H4 (cell line): Measurements from ENCODE around the gene RAB7A. TPM values are rescaled to one million over a fixed set of nuclear protein-coding genes. Genes with fewer than 3 reads are reported as not detected.
"Not testable (repeated sequence)": the region's sequence is repeated elsewhere in the genome, so short reads cannot be mapped to it uniquely, and the experiment has no call there.

ENCODE experiments used
- DNase-seq: peaks from one replicate; pipeline ENCODE4 v3.0.0-alpha.2; 2015; ENCODE audit warnings: low spot score
- total RNA-seq: library from RNA; depleted of rRNA; stranded (reverse); fragments of >200 nt; shearing (Covaris generic); gene quantifications from 2 replicates; pipeline ENCODE4 v1.2.3, GENCODE V29; 2014

The RAB7A gene
- total RNA-seq, 1 experiment from 2014 or later = 102 TPM

DNA sequence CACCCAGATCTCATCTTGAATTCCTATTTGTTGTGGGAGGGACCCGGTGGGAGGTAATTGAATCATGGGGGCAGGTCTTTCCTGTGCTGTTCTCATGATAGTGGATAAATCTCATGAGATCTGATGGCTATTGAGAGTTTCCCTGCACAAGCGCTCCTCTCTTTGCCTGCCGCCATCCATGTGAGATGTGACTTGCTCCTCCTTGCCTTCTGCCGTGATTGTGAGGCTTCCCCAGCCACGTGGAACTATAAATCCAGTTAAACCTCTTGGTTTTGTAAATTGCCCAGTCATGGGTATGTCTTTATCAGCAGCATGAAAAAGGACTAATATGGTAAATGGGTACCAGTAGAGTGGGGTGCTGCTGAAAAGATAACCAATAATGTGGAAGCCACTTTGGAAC, 23.6 kb downstream of the RAB7A start:
- DNase-seq = not testable (repeated sequence)

DNA sequence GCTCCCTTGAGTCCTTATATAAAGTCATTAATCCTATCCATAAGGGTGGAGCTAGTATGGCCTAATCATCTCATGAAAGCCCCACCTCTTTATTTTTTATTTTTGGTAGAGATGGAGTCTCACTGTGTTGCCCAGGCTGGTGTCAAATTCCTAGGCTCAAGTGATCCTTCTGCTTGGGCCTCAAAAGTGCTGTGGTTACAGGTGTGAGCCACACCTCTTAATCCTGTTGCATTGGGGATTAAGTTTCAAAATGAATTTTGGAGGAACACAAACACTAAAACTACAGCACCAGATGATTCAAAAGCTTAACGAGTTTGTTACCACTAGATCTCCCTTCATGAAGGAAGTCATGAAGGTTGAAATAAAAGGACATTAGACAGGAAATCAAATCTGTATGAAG, 27.7 kb downstream of the RAB7A start:
- no peak for DNase-seq

DNA sequence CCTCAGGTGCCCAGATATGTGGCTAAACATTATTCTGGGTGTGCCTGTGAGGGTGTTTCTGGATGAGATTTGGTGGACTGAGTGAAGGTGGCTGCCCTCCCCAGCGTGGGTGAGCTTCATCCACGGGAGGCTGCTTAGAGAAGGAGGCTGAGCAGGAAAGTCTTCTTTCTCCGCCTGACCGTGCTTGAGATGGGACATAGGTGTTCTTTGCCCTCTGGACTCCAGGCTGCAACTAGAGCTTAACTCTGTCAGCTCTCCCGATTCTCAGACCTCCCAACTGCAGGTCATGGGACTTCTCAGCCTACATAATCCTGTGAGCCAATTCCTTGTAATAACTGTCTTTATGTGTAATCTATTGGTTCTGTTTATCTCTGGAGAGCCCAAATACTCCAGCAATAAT, 34.1 kb downstream of the RAB7A start:
- DNase-seq = no peak

DNA sequence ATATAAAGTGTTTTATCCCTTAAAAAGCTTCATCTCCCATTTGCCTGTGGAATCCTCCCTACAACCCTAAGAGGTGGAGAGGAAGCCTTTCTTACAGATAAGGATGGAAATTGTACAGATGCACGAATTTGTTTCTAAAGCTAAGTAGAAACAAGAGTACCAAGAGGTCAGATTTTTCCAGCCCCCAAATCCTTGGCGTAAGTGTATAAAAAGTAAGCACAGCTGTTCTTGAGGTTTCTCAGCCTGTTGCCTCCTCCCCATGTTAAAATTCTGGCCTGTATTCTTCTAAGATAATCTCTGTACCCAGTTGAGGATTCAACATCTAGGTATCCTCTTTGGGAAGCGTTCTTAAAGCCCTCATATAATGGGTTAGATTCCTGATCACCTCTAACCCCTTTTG, 34.9 kb downstream of the RAB7A start:
- no peak for DNase-seq

DNA sequence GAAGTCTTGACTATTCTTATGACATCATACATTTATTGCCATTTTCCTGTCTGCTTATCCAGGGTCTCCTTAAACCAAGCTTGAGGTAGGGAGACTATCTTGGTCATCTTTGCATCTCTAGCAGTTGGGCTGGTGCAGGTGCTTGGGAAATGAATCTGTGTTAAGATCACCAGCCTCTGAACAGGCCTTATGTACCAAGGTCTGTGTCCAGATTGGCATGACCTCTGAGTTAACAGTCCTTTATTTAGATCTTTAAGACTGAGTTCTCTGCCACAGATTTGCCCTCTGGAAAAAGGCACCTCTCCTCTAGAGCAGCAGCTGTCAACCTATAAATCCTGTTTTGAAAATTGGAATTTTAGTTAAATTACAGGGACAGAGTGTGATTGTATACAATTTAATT, 35.4 kb downstream of the RAB7A start:
- no peak for DNase-seq

DNA sequence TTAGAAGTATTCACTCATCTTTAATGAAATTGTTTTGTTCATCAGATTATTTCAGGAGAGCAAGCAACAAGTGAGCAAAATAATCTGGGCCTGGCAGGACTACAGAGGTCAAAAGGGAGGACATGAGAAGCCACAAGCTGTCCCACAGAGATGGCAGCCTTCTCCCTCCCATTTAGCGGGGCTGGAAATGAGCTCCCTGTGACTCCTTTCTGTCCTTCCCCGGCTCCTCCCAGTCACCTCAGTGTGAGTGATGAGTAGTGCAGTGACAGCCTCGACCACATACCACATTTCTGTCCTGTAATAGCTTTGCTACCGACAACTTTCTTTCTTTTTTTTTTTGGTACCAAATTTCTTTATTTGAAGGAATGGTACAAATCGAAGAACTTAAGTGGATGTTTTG, 38.0 kb downstream of the RAB7A start:
- DNase-seq = no peak

DNA sequence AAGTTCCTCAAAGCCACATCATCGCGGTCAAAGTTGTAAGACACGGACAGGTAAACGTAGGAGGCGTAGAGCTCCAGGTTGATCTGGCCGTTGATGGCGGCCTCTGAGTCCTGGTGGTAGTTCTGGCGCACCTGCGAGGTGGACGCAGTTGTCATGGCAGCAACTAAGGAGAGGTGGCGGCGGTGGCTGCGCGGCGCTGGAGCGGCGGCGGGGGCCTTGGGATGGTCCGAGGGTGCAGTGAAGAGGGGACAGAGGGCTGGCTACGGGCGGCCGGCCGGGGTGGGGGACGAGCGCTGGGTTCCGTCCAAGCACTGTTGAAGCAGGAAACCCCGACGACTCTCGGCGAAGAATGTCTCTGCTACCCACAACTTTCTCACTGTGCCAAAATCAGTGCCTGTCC, 38.9 kb downstream of the RAB7A start:
- no peak for DNase-seq

DNA sequence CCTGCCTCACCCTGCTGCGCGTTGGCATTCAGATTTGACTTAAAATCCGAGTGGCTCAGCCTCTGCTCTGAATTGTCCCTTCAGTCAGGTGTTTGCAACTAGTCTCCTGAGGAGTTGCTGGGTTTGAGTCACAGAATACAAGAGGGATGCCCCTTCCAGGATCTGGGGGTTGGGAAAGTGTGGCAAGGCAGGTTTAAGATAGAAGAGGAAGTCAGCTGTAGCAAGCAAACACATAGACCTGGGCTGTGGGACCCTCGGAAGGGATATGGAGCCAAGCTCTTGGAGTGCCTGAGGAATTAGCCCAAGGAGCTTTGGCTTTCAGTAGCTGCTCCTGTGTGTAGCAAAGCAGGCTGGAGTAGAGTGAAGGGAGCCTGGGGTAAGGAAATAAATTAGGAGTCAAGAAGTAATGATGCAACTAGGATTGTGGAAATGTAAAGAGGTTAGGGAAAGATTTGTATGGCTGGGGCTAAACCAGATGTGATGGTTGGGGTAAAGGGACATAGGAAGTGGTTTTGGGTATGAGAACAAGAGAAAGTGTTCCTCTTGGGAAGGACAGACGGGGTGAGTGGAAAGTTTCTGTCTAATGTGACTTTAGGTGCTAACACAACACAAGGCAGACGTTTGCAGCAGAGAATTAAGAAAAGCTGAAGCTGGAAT, 41.2 kb downstream of the RAB7A start:
- DNase-seq = no peak

DNA sequence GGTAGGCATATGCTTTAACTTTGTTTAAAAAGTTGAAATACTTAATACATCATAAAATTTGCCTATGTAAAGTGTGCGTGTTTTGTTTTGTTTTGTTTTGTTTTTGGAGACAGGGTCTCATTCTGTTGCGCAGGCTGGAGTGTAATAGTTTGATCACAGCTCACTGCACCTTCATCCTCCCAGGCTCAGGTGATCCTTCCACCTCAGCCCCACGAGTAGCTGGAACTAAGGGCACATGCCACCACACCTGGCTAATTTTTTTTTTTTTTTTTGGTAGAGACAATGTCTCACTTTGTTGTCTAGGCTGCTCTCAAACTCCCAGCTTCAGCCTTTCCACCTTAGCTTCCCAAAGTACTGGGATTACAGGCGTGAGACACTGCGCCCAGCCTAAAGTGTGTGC, 42.5 kb downstream of the RAB7A start:
- DNase-seq = no peak

DNA sequence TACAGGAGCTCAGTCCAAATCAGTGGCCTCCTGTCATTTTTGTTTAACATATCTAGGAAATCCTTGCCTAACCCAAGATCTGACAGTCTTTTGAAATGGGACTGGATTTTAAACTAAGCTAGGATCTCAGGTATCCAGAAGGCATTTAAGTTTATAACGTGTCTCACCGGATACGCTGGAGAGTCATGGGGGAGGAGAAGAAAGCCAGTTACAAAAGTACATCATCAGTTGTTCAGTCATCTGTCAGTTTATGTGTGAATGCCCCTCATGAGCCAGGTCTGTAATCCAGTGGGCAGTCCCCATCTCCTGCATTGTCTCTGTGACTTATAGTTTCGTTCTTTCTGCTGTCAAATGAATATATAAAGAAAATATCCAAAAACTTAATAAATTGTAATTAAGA, 44.4 kb downstream of the RAB7A start:
- no peak for DNase-seq

DNA sequence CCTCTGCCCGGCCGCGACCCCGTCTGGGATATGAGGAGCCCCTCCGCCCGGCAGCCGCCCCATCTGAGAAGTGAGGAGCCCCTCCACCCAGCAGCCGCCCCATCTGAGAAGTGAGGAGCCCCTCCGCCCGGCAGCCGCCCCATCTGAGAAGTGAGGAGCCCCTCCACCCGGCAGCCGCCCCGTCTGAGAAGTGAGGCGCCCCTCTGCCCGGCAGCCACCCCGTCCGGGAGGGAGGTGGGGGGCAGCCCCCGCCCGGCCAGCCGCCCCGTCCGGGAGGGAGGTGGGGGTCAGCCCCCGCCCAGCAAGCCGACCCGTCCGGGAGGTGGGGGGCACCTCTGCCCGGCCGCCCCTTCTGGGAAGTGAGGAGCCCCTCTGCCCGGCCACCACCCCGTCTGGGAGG, 47.2 kb downstream of the RAB7A start:
- not testable (repeated sequence) for DNase-seq

DNA sequence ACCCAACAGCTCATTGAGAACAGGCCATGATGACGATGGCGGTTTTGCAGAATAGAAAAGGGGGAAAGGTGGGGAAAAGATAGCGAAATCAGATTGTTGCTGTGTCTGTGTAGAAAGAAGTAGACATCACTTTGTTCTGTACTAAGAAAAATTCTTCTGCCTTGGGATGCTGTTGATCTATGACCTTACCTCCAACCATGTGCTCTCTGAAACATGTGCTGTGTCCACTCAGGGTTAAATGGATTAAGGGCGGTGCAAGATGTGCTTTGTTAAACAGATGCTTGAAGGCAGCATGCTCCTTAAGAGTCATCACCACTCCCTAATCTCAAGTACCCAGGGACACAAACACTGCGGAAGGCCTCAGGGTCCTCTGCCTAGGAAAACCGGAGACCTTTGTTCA, 47.6 kb downstream of the RAB7A start:
- not testable (repeated sequence) for DNase-seq

DNA sequence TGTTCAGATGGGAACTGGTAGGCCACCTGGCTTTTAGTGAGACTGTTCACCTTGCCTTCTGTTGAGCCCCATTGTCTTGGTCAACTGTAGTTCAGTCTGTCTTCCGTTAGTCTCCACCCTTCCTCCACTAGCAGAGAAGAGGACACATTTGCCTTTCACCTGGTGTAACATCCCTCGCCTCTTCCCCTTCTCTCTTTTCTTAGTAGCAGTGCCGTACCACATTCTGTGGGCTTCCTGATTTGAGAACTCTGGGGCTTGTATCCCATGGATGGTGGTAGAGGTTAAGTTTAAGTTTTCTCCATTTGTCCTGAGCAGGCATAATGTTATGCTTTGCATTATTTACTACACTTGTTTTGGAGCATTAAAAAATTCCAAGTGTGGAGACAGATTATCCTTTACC, 49.3 kb downstream of the RAB7A start:
- DNase-seq = no peak

DNA sequence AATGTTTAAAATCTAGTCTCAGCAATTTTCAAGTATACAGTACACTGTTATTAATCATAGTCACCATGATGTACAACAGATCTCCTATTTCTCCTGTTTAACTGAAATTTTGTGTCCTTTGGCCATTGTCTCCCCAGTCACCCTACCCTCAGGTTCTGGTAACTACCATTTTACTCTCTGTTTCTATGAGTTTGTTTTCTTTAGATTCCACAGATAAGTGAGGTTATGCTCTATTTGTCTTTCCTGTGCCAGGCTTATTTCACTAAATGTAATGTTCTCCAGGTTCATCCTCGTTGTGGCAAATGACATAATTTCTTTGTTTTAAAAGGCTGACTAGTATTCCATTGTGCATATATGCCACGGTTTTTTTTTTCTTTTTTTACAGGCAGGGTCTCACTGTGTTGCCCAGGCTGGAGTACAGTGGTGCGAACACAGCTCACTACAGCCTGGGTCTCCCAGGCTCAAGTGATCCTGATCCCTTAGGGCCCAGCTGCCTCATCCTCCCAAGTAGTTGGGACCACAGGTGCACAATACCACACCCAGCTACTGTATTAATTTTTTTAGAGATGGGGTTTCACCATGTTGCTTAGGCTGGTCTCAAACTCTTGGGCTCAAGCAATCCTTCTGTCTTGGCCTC, 50.0 kb downstream of the RAB7A start:
- no peak for DNase-seq

DNA sequence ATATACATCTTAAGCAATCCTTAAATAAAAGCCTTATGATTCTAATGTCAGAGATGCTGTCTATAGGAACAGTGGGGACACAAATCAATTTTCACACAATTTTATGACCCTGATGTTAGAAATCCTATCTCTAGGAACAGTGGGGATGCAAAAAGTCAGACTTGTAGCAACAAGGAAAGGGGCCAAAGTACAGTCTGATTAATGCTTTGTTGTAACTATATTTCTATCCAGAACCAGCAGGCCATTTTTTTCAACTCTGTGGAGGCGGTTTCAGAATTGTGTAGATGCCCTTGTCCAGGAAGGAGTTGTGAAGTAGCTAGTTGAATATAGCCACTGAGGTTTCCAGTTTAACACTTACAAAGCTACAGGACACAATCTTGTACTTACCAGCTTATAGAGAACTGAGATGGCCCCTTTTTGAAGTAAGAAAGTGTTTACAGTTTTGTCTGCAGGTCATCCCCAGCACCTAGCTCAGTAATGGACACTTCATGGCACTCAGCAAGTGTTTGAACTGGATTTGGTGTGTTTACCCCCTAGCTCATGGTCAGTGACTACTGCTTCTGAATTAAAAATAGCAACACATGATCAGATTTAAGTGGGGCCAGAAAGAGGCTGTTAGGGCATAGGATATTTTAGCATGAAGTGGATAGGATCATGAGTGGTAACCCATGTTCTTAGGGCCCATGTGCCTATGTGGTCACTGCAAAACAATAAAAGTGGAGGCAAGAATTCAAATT, 54.3 kb downstream of the RAB7A start:
- no peak for DNase-seq

DNA sequence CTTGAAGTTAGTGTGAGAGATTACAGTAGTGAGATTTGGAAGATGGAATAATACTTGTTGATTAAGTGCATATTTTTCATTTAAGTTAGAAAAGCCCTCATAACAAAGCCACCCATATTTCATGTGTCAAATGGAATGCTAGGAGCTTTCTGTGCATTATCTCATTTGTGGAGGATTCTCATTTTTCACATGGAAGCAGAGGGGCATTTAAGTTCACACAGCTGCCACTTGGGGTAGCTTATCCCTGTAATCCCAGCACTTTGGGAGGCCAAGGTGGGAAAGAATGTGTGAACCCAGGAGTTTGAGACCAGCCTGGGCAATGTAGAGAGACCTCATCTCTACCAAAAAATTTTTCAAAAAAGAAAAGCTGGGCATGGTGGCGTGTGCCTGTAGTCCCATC, 55.2 kb downstream of the RAB7A start:
- no peak for DNase-seq

DNA sequence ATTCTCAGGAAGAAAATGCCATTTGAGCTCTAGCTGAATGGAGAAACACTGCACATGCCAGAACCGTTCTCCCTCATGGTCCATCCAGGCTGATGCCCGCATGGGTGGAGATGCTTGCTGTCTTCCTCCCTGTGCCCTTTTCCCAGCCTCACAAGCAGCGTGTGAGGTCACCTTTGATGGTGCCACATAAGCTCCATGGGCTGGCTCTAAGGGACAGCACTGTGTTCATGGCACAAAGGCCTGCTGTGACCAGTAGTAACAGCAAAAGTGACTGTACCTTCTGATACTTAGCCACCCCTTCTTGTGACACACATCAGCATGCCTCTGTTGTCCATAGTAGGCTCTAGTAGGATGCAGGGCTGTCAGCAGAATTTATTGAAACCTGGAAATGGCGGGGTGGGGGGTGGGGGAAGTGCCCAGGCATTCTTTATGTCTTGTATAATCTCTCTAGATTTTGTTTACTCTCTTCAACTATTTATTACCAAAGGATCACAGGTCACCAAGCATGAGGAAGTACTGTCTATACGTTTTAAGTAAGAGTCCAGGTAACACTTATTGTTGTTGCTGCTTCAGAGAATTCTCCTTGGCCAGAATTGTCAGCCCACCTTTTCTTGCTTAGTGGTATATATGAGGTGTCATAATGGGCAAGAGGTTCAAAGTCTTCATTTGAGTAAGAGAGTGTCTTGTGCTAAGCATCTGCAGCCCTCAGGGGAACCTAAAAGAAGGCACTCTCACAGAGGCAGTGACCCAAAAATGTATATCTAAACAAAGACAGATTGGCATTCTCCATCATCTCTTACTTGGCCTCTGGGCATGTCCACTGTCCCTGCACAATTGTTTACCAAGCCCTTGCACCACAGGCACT, 56.5 kb downstream of the RAB7A start:
- DNase-seq = no peak

DNA sequence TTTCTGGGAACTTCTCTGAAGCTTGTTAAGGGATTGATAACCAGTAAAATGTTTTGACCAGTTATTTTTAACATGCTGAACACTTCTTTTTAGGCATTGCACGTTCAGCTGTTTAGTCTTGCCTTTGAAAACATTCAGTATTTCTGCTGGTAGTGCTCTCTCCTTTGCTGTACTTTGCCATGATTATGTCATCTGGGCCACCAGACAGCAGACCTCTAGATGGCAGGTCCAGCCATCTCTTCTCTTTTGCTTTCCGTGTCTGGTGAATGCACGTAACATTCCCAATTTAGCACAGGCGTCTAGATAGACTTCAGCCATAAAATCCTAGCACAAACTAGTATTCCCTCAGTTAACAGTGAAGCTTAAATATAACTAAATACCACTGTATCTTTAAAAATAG, 57.8 kb downstream of the RAB7A start:
- DNase-seq = no peak

DNA sequence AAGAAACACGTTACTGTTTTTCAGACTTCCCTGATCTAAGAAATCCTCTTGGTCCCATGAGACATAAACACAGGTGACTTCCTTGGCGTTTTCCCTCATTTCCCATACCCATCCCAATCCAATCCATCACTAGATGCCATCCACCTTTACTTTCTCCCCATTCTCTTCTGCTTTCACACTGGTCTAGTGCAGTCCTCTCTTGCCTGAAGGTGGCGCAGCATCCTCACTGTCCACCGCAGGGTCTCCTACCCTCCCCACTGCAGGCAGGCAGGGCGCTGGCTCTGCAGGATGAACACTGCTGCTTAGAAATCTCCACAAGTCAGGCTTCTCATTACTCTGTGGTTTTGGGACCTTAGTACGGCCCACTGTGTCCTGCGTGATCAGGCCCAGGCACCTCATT, 58.2 kb downstream of the RAB7A start:
- no peak for DNase-seq

DNA sequence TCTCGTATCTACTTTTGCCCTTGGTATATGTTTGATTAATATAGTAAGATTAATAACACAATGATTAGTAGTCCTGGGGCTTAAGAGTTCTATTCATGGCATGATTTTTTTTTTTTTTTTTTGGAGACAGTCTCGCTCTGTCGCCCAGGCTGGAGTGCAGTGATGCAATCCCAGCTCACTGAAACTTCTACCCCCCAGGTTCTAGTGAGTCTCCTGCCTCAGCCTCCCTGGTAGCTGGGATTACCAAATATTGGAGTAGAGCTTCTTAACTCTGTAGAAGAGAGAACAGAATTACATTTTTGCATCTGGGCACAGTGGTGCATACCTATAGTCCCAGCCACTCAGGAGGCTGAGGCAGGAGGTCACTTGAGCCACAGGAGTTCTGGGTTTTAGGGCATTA, 58.9 kb downstream of the RAB7A start:
- DNase-seq = no peak

DNA sequence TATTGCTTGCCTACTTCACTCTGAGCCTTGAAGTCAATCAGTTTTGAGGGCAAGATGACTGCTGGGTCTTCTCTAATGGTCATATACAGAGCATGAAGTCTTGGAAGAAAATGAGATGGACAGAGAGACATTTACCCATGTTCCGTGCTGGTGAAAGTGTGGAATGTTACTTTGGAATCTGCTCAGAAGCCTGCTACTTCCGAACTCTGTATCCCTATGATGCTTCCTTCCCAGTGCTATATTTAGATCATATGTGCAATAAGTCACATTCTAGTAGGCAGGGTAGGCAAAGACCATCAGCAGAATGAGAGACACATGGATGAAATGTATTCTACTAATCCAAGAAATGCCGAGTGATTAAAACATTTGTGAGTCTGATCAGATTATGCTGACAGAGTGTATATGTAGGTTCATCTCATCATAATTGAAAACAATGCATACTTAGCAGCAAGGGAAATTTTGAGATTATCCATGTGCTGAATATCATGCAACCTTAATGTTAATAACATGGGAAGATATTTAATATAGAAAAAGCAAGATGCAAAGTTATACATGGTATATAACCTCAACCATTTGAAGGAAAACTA, 60.5 kb downstream of the RAB7A start:
- DNase-seq = no peak
